ENCODE measurements around the gene LTO1.

Gene LTO1

GRCh38 chr11:69674886-69675714 is at the start of gene LTO1:
LTO1 (minus strand) TSS chr11:69675353; CDS start chr11:69675239, 114 bp downstream.
- peak; percentile 93 for DNase-seq

GRCh38 chr11:69721745-69722144 is 46.6 kb upstream of the LTO1 start:
- DNase-seq: no peak

- DNase-seq: no peak
These were observed 46.0 kb upstream of the LTO1 start for GRCh38 chr11:69721106-69721505.

- DNase-seq: no peak
These were observed 43.8 kb upstream of the LTO1 start for GRCh38 chr11:69718912-69719311.

- no peak for DNase-seq
These were observed 43.0 kb upstream of the LTO1 start for GRCh38 chr11:69718147-69718546.

GRCh38 chr11:69716891-69717747 is 42.0 kb upstream of the LTO1 start:
- DNase-seq: no peak

- no peak for DNase-seq
These were observed 40.9 kb upstream of the LTO1 start for GRCh38 chr11:69716099-69716498.

GRCh38 chr11:69715446-69715845 is 40.3 kb upstream of the LTO1 start:
- no peak for DNase-seq

GRCh38 chr11:69711822-69712801 is 37.0 kb upstream of the LTO1 start:
- peak; percentile 30 for DNase-seq

- DNase-seq: no peak
These were observed 33.7 kb upstream of the LTO1 start for GRCh38 chr11:69708736-69709401.

GRCh38 chr11:69707176-69707575 is 32.0 kb upstream of the LTO1 start:
- no peak for DNase-seq

GRCh38 chr11:69705901-69706787 is 31.0 kb upstream of the LTO1 start:
- DNase-seq: no peak

- DNase-seq: no peak
These were observed 30.2 kb upstream of the LTO1 start for GRCh38 chr11:69705351-69705811.

GRCh38 chr11:69704508-69705253 is 29.5 kb upstream of the LTO1 start:
- no peak for DNase-seq

- DNase-seq: no peak
These were observed 28.8 kb upstream of the LTO1 start, which contains the start of gene FGF19 for GRCh38 chr11:69703768-69704507. FGF19 (minus strand) TSS chr11:69704022; CDS start chr11:69703876, 146 bp downstream.

GRCh38 chr11:69703453-69703767 is 28.3 kb upstream of the LTO1 start:
- no peak for DNase-seq

- no peak for DNase-seq
These were observed 27.8 kb upstream of the LTO1 start for GRCh38 chr11:69702769-69703452.

GRCh38 chr11:69702239-69702691 is 27.1 kb upstream of the LTO1 start:
- DNase-seq: no peak
